Coronary artery (tissue), 2 donors: Measurements from ENCODE around the gene PPP1R1B.

Source experiments
- DNase-seq: peaks from one replicate; pipeline ENCODE4 v3.0.0-alpha.2; 2017; ENCODE audit warnings: low spot score
- H3K27ac ChIP-seq, 2 donors: fragments of 200-600 bp; sonication (generic); one replicate each; pipeline ENCODE4 v1.5.1; 2016 to 2019
- H3K4me3 ChIP-seq: fragments of 200-600 bp; sonication (generic); 2 replicates; pipeline ENCODE4 v1.5.1; 2016; ENCODE audit warnings: mild to moderate bottlenecking, moderate library complexity
- CTCF ChIP-seq: fragments of 200-600 bp; sonication (generic); IDR thresholded peaks from one replicate; pipeline ENCODE4 v1.5.1; 2019; ENCODE audit warnings: antibody characterized with exemption

Gene PPP1R1B

GRCh38 chr17:39671651-39672521 is 45.1 kb downstream of the PPP1R1B start:
- Histone ChIP-seq H3K4me3 (no peak overlapping the region), H3K27ac (no peak overlapping the region)
- no peak for DNase-seq
- peak; percentile 45 for TF ChIP-seq CTCF

- Histone ChIP-seq H3K4me3 (no peak overlapping the region), H3K27ac (no peak overlapping the region)
- DNase-seq, result no peak
- no peak for TF ChIP-seq CTCF
These were observed 46.0 kb downstream of the PPP1R1B start for GRCh38 chr17:39672522-39673334.

- TF ChIP-seq CTCF, result no peak
- Histone ChIP-seq H3K4me3 (no peak overlapping the region), H3K27ac (no peak overlapping the region)
- DNase-seq, result no peak
These were observed 46.8 kb downstream of the PPP1R1B start for GRCh38 chr17:39673335-39674081.

- no peak overlapping the region for H3K4me3 ChIP-seq
- no peak for DNase-seq
- peak overlapping the region; percentile 87 to 96 for H3K27ac ChIP-seq
- no peak for TF ChIP-seq CTCF
These were observed 47.4 kb downstream of the PPP1R1B start for GRCh38 chr17:39674179-39674578.

- TF ChIP-seq CTCF, result no peak
- peak; percentile 89 for DNase-seq
- H3K4me3 ChIP-seq, result no peak overlapping the region
- H3K27ac ChIP-seq, result peak overlapping the region; percentile 87 to 96
These were observed 48.1 kb downstream of the PPP1R1B start for GRCh38 chr17:39674702-39675389.

- H3K27ac ChIP-seq, result peak overlapping the region; percentile 87 to 96
- H3K4me3 ChIP-seq, result no peak overlapping the region
- TF ChIP-seq CTCF, result no peak
- no peak for DNase-seq
These were observed 48.8 kb downstream of the PPP1R1B start for GRCh38 chr17:39675390-39676082.
